Measurements from ENCODE around the gene CLSTN2.

The CLSTN2 gene

DNA sequence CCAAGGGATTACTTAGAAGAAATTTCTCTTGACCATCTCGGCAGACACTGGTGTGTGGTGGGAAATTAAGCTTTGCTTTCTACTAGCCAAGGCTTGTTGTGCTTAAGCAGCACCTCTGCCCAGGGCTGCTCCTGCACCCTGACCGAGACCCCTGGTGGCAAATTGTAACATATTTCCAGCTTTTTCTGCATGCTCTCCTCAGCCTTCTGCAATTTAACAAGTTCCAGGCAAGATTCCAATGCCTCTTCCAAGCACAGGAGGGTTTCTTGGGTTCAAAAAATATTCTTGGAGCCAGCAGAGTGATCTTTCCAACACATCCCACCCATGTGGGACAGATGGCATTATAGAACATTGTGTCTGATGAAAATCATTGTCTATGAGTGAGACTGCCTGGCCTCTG, 210.5 kb downstream of the CLSTN2 start:
- H3K4me3 ChIP-seq (ENCODE audit: low read length): no peak overlapping the region
- H3K9ac ChIP-seq (ENCODE audit: low read depth, low read length): no peak overlapping the region
- no peak overlapping the region for H3K4me2 ChIP-seq (ENCODE audit: low read length)
- peaks cover 20% of the 10 kb centered on the region for H3K27me3 ChIP-seq (ENCODE audit: control insufficient read depth, insufficient read depth, low read length)
- no peaks in the 10 kb centered on the region for H3K36me3 ChIP-seq (ENCODE audit: insufficient read depth, low read length)
- no peaks in the 10 kb centered on the region for H3K9me3 ChIP-seq (replicated peaks; ENCODE audit: low read length)
- no peaks in the 10 kb centered on the region for H3K4me1 ChIP-seq (ENCODE audit: control insufficient read depth, insufficient read depth, low read length)

- no peak overlapping the region for H3K4me3 ChIP-seq (ENCODE audit: low read length)
- H3K27me3 ChIP-seq (ENCODE audit: control insufficient read depth, insufficient read depth, low read length): peaks cover 12% of the 10 kb centered on the region
- no peak overlapping the region for H3K9ac ChIP-seq (ENCODE audit: low read depth, low read length)
- no peaks in the 10 kb centered on the region for H3K9me3 ChIP-seq (replicated peaks; ENCODE audit: low read length)
- no peaks in the 10 kb centered on the region for H3K36me3 ChIP-seq (ENCODE audit: insufficient read depth, low read length)
- H3K4me2 ChIP-seq (ENCODE audit: low read length): no peak overlapping the region
- no peaks in the 10 kb centered on the region for H3K4me1 ChIP-seq (ENCODE audit: control insufficient read depth, insufficient read depth, low read length)
Observed at GRCh38 chr3:140146668-140147067, 211.7 kb downstream of the CLSTN2 start.

DNA sequence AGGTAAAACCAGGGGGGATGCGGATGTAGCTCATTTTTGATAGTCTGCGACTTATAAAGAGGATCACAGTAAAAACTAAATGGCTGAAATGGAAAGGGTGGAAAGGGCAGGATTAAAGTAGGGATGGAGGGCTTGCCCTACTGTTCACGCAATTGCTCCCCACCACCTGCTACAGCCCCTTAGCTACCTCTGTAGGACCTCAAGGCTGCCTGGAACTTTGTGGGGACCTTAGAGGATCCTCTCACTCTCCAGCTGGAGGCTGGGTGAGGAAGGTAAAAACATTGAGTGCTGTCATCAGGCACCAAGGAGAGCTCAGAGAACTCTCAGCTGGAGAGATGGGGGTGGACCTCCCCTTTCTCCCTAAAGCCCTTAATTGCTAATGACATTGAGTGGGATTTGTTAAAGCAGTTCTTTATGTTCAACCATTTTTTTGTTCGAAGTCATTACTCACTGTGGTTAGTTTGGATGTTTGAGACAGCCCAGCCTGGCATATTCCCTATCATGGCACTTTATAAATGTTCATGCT, 213.0 kb downstream of the CLSTN2 start:
- Histone ChIP-seq H3K27me3 (ENCODE audit: control insufficient read depth, insufficient read depth, low read length) (peaks cover 11% of the 10 kb centered on the region), H3K36me3 (ENCODE audit: insufficient read depth, low read length) (no peaks in the 10 kb centered on the region), H3K4me2 (ENCODE audit: low read length) (no peak overlapping the region), H3K9me3 (replicated peaks; ENCODE audit: low read length) (no peaks in the 10 kb centered on the region), H3K4me3 (ENCODE audit: low read length) (no peak overlapping the region), H3K9ac (ENCODE audit: low read depth, low read length) (no peak overlapping the region), H3K4me1 (ENCODE audit: control insufficient read depth, insufficient read depth, low read length) (no peaks in the 10 kb centered on the region)

DNA sequence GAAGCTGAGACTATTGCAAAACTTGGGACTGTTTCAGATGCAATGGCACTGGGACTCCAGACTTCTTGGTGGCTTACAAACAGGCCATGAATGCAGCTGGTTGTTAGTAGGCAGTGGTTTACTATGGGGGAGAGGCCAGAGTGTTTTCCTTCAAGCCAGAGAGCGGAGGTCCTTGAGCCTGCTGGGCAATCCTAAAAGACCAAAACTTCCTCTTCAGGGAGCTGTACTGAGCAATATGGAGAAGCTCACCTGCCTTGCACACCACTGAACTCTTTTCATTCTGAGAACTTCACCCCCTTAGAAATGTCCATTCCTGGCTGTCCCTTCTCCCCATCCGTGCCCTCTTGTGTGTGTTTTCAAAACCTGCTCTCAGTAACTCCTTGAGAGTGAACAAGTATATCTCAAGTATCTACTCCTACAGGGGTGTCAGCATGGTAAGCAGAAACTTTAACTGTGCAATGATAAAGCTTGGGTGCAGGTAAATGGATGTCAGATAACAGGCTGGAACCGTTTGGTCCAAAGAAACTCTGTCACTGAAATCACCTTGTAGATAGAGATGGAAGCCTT, 213.9 kb downstream of the CLSTN2 start:
- no peaks in the 10 kb centered on the region for H3K36me3 ChIP-seq (ENCODE audit: insufficient read depth, low read length)
- no peak overlapping the region for H3K4me2 ChIP-seq (ENCODE audit: low read length)
- H3K4me3 ChIP-seq (ENCODE audit: low read length): no peak overlapping the region
- H3K4me1 ChIP-seq (ENCODE audit: control insufficient read depth, insufficient read depth, low read length): no peaks in the 10 kb centered on the region
- peaks cover 14% of the 10 kb centered on the region for H3K27me3 ChIP-seq (ENCODE audit: control insufficient read depth, insufficient read depth, low read length)
- no peaks in the 10 kb centered on the region for H3K9me3 ChIP-seq (replicated peaks; ENCODE audit: low read length)
- H3K9ac ChIP-seq (ENCODE audit: low read depth, low read length): no peak overlapping the region

- Histone ChIP-seq H3K4me1 (ENCODE audit: control insufficient read depth, insufficient read depth, low read length) (no peaks in the 10 kb centered on the region), H3K36me3 (ENCODE audit: insufficient read depth, low read length) (no peaks in the 10 kb centered on the region), H3K27me3 (ENCODE audit: control insufficient read depth, insufficient read depth, low read length) (peaks cover 8% of the 10 kb centered on the region), H3K4me2 (ENCODE audit: low read length) (no peak overlapping the region), H3K9me3 (replicated peaks; ENCODE audit: low read length) (no peaks in the 10 kb centered on the region), H3K9ac (ENCODE audit: low read depth, low read length) (no peak overlapping the region), H3K4me3 (ENCODE audit: low read length) (no peak overlapping the region)
Observed at GRCh38 chr3:140151321-140151720, 216.3 kb downstream of the CLSTN2 start.

DNA sequence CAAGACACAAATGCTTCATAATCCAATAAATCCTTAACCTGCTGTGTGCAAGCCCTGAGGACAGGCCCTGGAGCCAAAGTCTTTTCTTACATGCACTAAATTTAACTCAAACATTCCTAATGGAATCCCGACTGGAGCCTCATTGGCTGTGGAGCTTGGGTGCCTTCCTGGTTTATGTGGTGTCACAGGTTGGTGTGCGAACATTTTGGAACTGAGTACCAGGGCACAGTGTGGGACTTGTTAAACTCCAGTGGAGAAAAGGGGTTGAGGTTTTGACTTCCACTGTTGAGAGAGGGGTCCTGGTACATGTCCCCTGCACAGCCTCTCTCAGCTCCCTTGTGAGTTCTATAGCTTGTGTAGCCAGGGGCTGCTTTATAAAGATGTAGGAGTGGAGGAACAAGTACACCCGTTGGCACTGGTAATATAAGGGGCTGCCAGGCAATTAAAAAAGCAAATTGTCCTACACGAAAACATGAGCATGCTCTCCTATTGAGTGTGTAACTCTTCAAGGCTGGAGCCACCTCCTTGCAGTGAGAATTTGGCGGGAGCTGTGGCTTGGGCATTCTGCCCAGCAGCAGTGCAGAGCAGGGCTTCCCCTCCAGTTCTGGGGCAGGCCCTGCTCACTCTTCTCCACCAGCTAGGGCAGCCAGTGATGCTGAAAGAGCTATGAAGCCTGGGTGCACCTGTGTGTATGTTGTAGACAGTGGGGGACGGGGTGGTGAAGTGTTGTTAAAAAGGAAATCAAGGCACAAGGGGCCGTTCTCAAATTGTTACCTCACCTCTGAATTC, 218.1 kb downstream of the CLSTN2 start:
- no peaks in the 10 kb centered on the region for H3K4me1 ChIP-seq (ENCODE audit: control insufficient read depth, insufficient read depth, low read length)
- no peaks in the 10 kb centered on the region for H3K9me3 ChIP-seq (replicated peaks; ENCODE audit: low read length)
- H3K4me3 ChIP-seq (ENCODE audit: low read length): no peak overlapping the region
- H3K4me2 ChIP-seq (ENCODE audit: low read length): no peak overlapping the region
- H3K9ac ChIP-seq (ENCODE audit: low read depth, low read length): no peak overlapping the region
- H3K27me3 ChIP-seq (ENCODE audit: control insufficient read depth, insufficient read depth, low read length): peaks cover 8% of the 10 kb centered on the region
- H3K36me3 ChIP-seq (ENCODE audit: insufficient read depth, low read length): no peaks in the 10 kb centered on the region

- Histone ChIP-seq H3K9ac (ENCODE audit: low read depth, low read length) (no peak overlapping the region), H3K27me3 (ENCODE audit: control insufficient read depth, insufficient read depth, low read length) (peaks cover 8% of the 10 kb centered on the region), H3K4me2 (ENCODE audit: low read length) (no peak overlapping the region), H3K36me3 (ENCODE audit: insufficient read depth, low read length) (no peaks in the 10 kb centered on the region), H3K4me3 (ENCODE audit: low read length) (no peak overlapping the region), H3K9me3 (replicated peaks; ENCODE audit: low read length) (no peaks in the 10 kb centered on the region), H3K4me1 (ENCODE audit: control insufficient read depth, insufficient read depth, low read length) (no peaks in the 10 kb centered on the region)
Observed at GRCh38 chr3:140153736-140154135, 218.8 kb downstream of the CLSTN2 start.

DNA sequence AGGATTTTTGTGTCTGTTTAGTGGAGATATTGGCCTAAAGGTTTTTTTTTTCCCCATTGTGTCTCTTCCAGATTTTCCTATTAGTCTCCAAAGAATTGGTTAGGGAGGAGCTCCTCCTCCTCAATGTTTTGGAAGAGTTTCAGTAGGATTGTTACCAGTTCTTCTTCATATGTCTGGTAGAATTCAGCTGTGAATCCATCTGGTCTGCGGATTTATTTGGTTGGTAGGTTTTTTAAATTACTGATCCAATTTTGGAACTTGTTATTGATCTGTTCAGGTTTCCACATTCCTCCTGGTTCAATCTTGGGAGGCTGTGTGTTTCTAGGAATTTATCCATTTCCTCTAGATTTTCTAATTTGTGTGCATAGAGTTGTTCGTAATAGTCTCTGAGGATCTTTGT, 222.2 kb downstream of the CLSTN2 start:
- H3K4me1 ChIP-seq (ENCODE audit: control insufficient read depth, insufficient read depth, low read length): peaks cover 5% of the 10 kb centered on the region

GRCh38 chr3:140159646-140160045, 224.7 kb downstream of the CLSTN2 start:
- Histone ChIP-seq H3K27me3 (ENCODE audit: control insufficient read depth, insufficient read depth, low read length) (peaks cover 9% of the 10 kb centered on the region), H3K9me3 (replicated peaks; ENCODE audit: low read length) (no peaks in the 10 kb centered on the region), H3K4me2 (ENCODE audit: low read length) (no peak overlapping the region), H3K4me3 (ENCODE audit: low read length) (no peak overlapping the region), H3K36me3 (ENCODE audit: insufficient read depth, low read length) (no peaks in the 10 kb centered on the region), H3K4me1 (ENCODE audit: control insufficient read depth, insufficient read depth, low read length) (peaks cover 6% of the 10 kb centered on the region), H3K9ac (ENCODE audit: low read depth, low read length) (no peak overlapping the region)

More for the DNA sequence above, 222.2 kb downstream of the CLSTN2 start:
- Histone ChIP-seq H3K36me3 (ENCODE audit: insufficient read depth, low read length) (no peaks in the 10 kb centered on the region), H3K9me3 (replicated peaks; ENCODE audit: low read length) (no peaks in the 10 kb centered on the region), H3K4me2 (ENCODE audit: low read length) (no peak overlapping the region), H3K27me3 (ENCODE audit: control insufficient read depth, insufficient read depth, low read length) (peaks cover 8% of the 10 kb centered on the region), H3K9ac (ENCODE audit: low read depth, low read length) (no peak overlapping the region), H3K4me3 (ENCODE audit: low read length) (no peak overlapping the region)

- H3K4me1 ChIP-seq (ENCODE audit: control insufficient read depth, insufficient read depth, low read length): peaks cover 15% of the 10 kb centered on the region
- no peak overlapping the region for H3K4me2 ChIP-seq (ENCODE audit: low read length)
- H3K9me3 ChIP-seq (replicated peaks; ENCODE audit: low read length): no peaks in the 10 kb centered on the region
- peaks cover 8% of the 10 kb centered on the region for H3K27me3 ChIP-seq (ENCODE audit: control insufficient read depth, insufficient read depth, low read length)
- H3K4me3 ChIP-seq (ENCODE audit: low read length): no peak overlapping the region
- no peak overlapping the region for H3K9ac ChIP-seq (ENCODE audit: low read depth, low read length)
- H3K36me3 ChIP-seq (ENCODE audit: insufficient read depth, low read length): no peaks in the 10 kb centered on the region
Observed at GRCh38 chr3:140160553-140160952, 225.6 kb downstream of the CLSTN2 start.

DNA sequence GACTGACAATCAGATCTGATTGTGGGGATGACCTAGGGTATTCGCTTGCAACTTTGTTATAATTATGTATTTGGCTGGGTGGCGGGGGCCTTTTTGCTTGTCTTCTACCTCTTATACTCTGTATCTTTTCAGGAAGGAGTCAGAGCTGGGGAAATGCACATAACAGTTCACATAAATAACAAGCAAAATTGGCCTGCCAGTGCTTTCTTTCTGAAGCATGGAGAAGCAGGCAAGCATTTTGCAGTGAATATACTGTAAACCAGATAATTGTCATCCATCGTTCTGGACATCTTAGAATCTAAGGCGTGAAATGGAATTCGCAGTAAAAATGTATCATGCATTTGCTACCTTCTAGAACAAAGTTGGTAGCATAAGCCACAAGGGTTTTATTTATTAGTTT, 227.6 kb downstream of the CLSTN2 start:
- Histone ChIP-seq H3K4me2 (ENCODE audit: low read length) (no peak overlapping the region), H3K4me1 (ENCODE audit: control insufficient read depth, insufficient read depth, low read length) (peaks cover 27% of the 10 kb centered on the region), H3K27me3 (ENCODE audit: control insufficient read depth, insufficient read depth, low read length) (peaks cover 5% of the 10 kb centered on the region), H3K4me3 (ENCODE audit: low read length) (no peak overlapping the region), H3K9me3 (replicated peaks; ENCODE audit: low read length) (no peaks in the 10 kb centered on the region), H3K36me3 (ENCODE audit: insufficient read depth, low read length) (no peaks in the 10 kb centered on the region), H3K9ac (ENCODE audit: low read depth, low read length) (no peak overlapping the region)
